NCI-H187 treated with DMSO at 0.1 percent for 48 hours (cell line): Measurements from ENCODE around the gene C17orf114.
A peak's percentile ranks its signal among the peaks of the same experiment; 100 is the strongest.
"Not testable (repeated sequence)": the region's sequence is repeated elsewhere in the genome, so short reads cannot be mapped to it uniquely, and the experiment has no call there.

Experiments used
- DNase-seq: peaks from one replicate; lab custom pipeline; 2025; lab: John Stamatoyannopoulos, UW

C17orf114 gene

GRCh38 chr17:4802228-4802627, at the start of gene C17orf114:
TSS of gene C17orf114 (minus strand) at chr17:4802328.
- DNase-seq = no peak

GRCh38 chr17:4851084-4851483, 49.0 kb upstream of the C17orf114 start:
- no peak for DNase-seq

GRCh38 chr17:4850246-4850645, 48.1 kb upstream of the C17orf114 start:
- no peak for DNase-seq

DNA sequence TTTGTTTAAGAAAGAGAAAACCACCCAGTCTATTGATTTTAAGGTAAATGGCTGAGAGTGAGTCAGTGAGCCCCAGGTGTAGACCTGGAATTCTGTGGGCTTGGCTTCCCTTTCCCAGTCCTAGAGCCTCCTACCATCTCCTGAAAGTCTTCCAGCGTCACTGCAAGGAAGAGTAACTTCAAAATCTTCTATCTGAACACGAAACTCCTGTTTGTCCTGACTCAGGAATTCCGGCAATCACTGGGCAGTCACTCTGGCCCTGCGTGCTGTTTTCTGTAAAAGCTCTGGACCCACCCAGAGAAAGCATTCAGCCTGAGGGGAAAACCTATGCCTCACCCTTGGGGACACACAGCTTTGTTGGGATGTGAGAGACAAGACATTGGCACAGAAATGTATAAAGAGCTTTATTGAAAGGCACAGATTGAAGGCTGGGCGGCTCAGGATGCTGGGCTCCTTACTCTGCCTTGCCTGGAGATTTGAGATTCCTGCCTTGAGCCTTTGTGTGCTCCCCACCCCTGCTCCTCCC, 46.9 kb upstream of the C17orf114 start:
- DNase-seq = no peak

GRCh38 chr17:4846635-4847390, 44.7 kb upstream of the C17orf114 start:
- DNase-seq = no peak

DNA sequence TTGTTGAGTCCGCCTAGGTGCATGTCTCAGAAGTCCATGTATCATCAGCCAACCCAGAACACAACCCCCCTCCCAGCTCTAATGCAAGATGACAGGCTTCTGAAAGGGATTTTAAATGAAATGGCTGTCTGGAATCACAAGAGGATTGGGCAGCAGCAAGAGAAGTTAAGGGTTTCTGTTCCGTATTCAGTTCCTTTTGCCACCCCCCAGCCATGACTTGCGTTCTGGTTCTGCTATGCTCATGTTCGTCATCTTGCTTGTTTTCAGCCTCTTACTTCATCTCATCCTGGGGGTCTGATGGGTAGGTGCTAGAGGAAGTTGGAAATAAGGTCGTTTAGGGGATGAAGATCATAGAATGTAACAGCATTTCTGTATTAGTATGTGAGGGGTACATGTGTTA, 43.0 kb upstream of the C17orf114 start:
- no peak for DNase-seq

GRCh38 chr17:4843321-4844000, 41.3 kb upstream of the C17orf114 start:
- no peak for DNase-seq

DNA sequence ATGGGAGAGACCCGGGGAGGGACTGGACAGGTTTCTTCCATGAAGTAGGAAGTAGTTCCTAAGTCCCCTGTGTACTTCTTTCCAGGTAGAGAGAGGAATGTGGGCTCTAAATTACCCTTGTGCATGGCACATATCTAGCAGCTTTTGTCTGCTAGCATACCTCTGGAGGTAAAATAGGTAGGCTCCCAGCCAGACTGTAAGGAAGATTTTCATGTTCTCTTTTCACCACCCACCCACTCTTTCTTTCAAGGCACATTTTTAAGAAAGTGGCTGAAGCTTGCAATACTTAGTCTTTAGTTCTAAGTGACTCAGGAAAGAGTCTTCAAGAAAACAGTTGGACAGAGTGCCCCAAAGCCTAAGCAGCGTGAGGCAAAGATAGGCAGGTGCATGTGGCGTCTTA, 40.2 kb upstream of the C17orf114 start:
- DNase-seq = no peak

GRCh38 chr17:4840893-4841242, 38.7 kb upstream of the C17orf114 start:
- DNase-seq = no peak

- no peak for DNase-seq
Observed at GRCh38 chr17:4839965-4840892, 38.1 kb upstream of the C17orf114 start.

DNA sequence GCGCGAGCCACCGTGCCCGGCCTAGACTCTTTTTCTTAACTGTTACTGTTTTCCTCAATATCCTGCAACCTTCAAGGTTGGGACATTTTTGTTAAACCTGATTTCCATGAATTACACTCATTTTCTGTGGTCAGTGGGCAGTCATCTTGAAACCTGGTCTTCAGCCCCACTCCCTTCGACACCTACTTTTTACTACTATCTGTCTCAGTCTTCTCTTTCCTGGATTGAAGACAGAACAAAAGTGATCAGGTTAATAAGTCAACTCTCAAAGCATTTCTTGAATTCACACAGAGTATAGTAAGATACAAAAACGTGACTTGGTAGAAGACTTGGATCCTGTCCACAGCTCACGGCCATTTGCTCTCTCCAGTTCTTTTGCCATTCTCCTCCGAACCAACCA, 37.1 kb upstream of the C17orf114 start:
- DNase-seq = no peak

GRCh38 chr17:4838309-4838785, 36.2 kb upstream of the C17orf114 start:
- no peak for DNase-seq

DNA sequence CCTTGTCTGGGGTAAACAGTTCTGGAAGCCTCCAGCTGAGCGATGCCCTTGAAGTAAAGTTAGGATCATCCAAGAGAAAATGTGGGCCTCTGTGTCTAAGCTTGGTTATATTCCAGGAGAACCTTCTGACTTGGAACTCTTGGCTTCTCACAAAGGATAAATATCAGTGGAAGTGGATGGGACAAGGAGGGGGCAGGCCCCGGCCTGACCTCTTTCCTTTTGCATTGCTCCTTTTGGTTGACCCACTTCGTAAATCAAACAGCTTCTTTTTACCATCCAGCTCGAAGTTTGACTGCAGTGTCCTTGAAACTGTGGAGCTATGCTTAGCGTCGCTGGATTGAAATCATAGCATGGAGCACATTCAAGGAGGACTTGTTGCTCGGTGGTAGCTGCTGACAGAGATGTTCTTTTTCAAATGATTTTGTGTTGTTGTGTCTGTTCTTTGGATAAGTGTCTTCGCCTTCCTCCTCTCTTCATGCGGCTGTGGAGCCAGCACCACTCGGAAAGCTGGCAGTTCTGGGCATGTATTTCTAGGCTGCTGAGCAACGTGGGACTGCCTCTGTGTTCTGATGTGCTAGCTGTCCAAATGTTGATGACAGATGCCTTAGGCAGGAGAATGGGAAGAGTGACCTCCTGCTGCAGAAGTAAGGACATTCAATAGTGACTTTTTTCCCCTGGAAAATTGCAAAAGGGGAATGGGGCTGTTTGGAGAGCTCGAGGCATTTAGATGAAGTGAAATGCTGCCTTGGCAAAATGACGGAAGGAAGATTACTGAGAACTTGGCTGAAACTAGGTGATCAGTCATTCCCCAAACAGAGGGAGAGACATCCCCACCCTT, 35.6 kb upstream of the C17orf114 start:
- no peak for DNase-seq

DNA sequence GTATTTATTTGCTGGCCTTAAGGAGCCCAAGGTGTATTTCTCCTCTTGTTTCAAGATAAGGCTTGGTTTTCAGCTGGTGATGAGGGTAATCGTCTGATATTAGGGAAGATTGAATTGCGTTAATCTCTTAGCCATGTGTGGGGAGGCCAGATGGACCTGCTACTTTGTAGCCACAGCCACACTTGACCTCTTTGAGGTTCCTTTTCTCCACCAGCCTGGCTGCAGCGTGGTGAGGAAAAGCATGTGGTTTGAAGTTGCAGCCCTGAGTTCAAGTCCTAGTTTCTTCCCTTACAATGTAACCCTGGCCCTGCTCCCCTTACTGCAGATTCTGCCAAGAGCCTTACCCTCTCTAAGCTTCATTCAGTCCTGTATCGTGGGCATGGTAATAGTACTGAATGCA, 34.1 kb upstream of the C17orf114 start:
- DNase-seq = no peak

DNA sequence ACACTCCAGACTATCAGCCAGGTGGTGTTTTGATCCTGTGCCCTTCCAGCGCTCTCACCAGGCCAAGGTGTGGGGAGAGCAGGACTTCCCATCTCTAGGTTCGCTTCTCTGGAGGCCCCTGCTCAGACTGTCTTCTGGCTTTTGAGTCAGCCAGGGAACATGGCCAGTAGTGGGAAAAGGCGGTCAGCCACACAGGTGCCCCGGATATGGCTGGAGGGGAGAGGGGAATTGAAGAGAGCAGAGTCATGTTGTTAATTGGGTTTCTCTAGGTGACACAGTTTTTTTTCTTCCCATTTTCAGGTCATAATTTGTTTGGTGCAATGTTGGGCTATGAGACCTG, 32.5 kb upstream of the C17orf114 start:
- no peak for DNase-seq

DNA sequence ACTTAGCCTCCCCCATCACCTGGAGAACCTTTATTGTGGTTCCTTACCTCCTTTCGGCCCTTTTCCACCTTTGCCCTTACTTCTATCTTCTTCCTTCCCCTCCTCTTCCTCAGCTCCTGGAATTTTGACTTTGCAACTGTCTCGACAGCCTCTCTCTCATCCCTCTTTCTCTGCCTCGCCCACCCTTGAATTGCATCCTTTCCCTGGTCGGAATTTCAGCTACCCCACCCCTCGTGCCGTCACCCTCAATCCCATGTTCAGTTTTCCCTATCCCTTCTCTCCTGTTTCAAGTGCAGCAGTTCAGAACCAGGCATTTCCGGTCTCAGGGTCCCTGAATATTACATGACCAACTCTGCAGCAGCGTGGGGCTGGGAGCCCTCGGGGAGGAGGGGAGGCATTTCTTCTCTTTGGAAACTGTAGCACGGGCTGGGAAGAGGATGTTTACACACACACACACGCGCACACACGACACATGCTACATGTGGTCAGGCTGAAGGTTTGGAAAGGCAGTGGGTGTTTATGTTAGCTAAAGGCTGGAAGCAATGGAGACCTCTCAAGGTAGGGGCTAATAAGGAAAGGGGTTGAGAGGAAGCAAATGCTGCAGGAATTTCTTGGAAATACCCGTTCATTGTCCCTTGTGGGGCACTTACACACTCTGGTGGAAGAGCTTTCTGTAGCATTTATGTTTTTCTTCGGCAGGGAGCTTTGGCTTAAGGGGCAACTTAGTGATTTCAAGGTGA, 32.0 kb upstream of the C17orf114 start:
- no peak for DNase-seq

- peak; percentile 25 for DNase-seq
Observed at GRCh38 chr17:4833178-4833940, 31.2 kb upstream of the C17orf114 start, which contains the start of gene MINK1. TSS of gene MINK1 (plus strand) at chr17:4833340. CDS start at chr17:4833584, 244 bp downstream.

DNA sequence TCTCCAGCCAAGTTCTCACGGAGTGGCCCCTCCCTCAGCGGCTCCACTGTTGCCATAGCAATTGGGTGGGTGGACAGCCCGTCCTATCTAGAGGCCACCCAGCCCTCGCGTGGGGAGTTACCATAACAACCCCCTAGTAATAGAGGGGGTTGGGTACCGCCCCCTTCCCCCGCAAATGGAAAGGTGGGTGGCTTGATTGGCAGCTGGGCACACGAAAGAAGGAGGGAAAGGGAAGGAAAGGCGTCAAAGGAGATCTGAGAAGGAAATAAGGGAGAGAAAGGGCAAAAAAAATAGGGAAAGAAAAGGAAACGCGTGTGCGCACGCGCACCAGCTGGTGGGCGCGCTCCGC, 30.7 kb upstream of the C17orf114 start:
- not testable (repeated sequence) for DNase-seq

DNA sequence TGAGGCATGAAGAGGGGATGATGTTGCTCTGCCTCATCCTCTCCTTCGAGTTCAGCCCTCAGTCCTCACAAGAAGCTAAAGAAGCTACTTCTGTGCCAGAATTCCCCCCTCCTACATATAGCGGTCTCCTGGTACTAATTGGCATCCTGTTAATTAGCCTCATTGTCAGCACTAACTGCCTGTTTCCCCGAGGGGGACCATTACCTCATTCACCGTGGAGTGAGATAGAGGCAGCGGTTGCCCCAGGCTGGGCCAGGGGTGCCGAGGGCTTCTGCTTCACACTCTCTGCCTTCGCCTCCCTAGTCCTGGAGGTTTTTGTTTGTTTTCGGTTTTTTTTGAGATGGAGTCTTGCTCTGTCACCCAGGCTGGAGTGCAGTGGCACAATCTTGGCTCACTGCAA, 25.3 kb upstream of the C17orf114 start:
- DNase-seq = no peak
